GM21576 (cell line): ENCODE results near the gene ACTA2.

Source experiments
- ATAC-seq: cut with Tn5 transposase; IDR thresholded peaks from one replicate; pipeline ENCODE4 v1.9.1; 2021; ENCODE audit warnings: mild to moderate bottlenecking, moderate library complexity; ENCODE audit not compliant: unreplicated experiment

Gene ACTA2

DNA sequence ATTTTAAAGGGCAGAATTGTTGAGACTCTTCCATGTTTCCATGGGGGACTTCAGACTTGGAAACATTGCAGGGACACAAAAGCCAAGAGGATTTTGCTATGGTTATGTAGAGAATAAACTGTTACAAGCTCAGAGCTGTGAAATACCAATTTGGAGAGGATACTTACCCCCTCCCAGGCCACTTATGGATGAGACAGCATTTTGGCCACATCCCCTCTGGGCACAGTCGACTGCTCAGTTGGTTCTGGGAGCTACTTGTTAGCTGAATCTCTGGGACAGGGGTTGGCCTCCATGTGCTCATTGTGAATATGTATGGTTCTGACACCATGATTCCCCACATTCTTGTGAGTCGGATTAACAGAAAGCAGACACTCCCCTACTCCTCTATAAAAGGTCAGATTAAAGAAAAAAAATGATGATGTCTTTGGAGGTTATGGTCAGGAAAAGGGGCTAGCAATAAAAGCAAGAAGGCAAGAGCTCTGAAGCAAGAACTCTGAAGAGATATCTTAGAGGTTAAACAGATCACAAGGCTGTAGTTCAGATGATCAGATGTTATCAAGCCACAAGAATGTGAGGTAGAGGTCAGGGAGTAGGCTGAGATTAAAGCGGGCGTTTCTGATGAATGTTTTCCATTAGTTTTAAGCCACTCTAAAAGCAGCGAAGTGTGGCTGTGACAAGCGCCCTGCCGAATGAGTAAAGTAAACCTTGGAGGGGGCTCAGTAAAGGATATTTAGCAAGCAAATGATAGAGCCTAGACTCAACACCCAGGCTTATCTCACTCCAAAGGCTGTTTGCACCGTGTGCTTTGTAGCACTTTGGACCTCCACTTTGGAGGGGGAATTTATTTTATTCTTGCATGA, 55.3 kb downstream of the ACTA2 start:
- ATAC-seq = no peak

DNA sequence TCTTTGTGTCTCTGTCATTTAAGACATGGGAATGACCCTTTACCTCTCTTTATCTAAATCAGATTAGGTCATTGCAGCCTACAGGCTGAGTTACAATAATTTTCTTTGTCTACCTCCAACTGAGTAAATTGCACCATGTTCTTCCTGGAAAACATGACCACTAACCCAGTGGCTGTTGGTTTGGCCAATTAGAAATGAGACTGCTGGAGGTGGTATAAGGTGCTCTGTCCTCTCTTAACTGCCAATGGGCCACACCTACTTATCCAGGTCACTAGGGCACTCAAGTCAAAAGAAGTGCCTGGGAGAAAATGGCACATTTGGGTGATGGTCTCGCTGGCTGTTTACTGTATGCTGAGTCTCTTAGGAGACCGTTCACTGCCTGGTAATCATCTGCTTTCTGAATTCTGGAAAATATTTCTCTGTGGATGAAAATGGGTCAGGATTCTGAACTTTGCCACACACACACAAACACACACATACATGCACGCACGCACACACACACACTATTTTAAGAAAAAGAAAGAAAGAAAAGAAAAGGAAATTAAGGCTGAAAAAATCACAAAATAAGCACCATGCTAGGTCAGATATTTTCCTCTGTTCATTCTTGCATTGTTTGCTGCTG, 56.1 kb downstream of the ACTA2 start:
- ATAC-seq = no peak

DNA sequence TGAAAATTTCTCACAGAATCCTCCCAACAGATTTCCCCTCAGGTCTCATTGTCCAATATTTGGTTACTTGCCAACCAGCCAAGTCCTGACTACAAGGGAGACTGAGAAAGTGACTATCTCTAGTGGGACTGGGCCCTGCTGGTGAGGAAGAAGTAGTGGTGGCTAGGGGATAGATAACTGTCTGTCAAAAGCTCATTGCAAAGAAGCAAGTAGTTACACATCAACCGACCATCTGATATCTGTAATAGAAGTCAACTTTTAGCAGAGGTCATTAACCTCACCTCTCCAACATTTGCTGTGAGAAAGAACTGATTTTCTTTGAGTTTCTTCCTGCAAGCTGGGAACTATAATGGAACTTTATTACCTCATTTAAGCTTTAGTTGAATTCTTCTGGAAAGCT, 57.3 kb downstream of the ACTA2 start:
- ATAC-seq = no peak

DNA sequence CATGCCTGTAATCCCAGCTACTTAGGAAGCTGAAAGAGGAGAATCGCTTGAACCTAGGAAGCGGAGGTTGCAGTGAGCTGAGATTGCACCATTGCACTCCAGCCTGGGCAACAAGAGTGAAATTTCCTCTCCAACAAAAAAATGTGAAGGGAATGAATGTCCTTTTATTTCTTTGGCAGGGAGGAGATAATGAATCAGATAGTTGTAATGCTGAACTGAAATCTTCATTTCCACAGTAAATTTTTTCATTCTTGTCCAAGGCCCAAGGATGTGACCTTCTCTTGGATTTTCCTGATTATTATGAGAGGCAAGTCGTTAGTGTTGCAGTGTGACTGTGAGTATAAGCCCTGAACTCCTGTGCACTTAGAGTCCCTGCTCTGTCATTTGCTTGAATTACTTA, 59.0 kb downstream of the ACTA2 start:
- ATAC-seq = no peak

DNA sequence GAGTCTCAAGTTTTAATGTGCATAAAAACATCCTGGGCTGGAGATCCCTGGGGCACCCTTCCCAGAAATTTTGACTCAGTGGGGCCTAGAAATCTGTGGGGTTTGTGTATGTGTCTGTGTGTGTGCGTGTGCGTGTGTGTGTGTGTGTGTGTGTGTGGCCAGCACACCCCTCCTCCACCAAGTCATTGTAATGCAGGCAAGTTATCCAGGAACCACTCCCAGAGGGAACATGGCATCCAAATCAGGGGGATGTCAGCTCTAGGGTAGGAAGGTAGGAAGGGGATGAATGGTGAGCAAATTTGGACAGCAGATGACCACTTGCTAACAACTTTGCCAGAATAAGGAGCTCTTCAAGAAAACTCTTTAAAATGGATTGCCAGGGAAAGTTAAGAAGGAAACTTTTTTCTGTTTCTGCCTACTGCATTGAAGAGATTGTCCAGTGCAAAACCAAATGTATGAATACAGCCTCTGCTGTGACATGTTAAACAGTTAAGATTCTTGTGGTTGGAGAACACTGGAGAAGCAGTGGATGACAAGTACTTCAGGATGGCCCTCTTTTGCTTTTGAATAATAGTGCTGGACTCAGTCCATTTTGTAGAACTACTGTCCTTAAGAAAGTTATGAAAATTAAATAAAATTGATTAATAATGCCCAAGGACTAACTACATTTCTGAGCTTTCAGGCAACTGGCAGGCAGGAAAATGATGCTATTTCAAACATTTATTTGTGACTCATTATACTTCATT, 60.2 kb downstream of the ACTA2 start:
- no peak for ATAC-seq

DNA sequence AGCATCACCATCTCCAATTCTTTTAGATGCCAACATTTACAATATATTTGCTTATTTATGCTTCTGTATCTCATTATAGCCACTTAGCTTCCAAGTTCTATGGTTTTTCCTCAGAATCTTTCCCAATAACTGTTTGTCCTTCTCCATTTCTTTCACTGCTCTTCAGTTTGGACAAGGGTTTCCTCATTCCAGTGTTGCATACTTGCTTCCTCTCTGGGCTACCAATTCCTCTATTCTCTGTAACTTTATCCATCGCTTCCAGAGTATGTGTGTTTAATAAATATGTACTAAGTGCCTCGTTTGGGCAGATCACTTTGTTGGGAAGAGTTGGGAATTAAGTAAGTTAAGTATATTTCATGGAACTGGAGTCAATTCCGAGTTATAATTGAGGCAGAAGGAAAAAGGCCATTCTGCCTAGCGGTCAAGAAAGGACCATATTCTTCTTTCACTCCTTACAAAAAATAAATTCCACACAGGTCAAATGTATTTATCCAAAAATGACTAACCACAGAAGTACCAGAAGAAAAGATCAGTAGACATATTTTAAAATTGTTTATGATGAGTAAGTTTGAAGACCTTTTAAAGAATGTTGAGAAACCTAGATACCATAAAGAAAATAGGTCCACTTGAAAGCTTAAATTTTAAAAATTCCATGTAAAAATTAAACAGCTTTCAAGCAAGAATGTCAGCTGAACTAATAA, 61.7 kb downstream of the ACTA2 start:
- no peak for ATAC-seq

DNA sequence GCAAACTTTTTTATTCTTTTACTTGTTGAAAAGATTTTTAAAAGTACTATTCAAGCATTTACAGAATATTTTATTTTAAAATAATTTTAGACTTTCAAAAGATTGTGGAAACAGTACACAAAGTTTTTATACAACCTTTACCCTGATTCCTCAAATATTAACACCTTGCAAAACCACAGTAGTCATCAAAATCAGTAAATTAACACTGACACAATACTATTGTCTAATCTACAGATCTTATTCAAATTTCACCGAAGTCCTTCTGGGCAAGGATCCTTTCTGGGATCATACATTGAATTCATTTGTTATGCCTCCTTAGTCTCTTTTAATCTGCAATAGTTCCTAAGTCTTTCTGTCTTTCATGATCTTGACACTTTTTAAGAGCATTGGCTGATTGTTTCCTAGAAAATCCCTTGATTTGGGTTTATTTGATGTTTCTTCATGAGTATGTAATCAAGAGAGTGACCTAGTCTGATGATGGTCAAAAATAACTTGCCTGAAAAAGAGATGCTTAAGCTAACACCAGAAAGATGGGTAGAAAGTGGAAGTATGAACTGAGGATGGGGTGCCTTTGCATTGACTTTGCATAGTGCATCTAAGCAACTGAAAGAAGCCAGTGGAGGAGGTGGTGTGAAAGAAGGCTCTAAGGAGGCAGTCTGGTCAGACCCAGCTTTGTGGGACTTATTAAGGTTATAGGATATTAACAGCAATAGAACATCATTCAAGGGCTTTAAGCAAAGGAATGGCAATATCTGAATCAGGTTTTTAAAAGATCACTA, 62.8 kb downstream of the ACTA2 start:
- peak; percentile 52 for ATAC-seq

DNA sequence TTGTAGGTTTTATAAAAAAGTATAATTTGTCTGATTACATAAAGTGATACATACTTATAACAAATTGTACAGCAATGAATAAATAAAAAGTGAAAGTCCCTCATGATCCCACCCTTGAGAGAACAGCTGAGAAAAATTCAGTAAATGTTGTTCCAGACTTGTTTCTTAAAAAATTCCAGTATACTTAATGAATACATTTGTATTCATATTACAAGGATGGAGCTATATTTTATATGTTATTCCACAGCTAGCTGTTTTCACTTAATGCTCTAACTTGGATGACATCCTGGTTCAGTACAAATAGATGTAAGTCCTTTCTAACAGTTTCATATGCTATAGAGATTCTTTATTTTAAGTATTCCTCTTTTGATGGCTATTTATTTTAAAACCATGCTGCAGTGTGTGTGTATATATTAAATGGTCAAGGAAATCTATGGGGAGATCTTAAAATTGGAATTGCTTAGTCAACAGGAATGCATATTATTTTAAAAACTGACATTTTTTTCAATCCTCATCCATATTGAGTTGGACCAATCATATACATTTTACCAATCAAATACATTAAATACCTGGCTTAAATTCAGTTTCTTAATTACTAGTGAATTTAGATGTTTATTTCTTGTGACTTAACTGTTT, 63.6 kb downstream of the ACTA2 start:
- no peak for ATAC-seq

DNA sequence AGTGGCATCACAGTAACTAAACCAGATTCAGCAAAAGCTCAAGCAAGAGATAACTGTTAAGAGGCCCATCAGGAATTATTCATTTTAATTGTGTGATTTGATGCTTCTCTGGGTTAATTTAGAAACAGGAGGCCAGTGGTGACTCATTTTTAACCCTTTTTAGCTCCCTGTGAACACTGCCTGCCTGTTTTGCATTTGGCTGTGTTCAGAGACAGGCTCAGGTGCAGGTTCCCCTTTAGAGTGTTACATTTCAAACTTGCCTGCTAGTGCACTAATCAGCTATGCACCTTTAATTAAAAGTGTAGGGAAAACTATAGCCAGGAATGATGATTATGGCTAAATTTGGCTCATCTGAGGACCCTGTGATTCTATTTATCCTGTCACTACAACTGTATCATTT, 66.0 kb downstream of the ACTA2 start:
- ATAC-seq = peak; percentile 59
